HG03442 (cell line): ENCODE results near the gene KNCN.
A peak's percentile ranks its signal among the peaks of the same experiment; 100 is the strongest.

Experiments
- ATAC-seq: cut with Tn5 transposase; IDR thresholded peaks from one replicate; pipeline ENCODE4 v1.9.1; 2021; ENCODE audit warnings: mild to moderate bottlenecking, moderate library complexity; ENCODE audit not compliant: unreplicated experiment

KNCN gene

DNA sequence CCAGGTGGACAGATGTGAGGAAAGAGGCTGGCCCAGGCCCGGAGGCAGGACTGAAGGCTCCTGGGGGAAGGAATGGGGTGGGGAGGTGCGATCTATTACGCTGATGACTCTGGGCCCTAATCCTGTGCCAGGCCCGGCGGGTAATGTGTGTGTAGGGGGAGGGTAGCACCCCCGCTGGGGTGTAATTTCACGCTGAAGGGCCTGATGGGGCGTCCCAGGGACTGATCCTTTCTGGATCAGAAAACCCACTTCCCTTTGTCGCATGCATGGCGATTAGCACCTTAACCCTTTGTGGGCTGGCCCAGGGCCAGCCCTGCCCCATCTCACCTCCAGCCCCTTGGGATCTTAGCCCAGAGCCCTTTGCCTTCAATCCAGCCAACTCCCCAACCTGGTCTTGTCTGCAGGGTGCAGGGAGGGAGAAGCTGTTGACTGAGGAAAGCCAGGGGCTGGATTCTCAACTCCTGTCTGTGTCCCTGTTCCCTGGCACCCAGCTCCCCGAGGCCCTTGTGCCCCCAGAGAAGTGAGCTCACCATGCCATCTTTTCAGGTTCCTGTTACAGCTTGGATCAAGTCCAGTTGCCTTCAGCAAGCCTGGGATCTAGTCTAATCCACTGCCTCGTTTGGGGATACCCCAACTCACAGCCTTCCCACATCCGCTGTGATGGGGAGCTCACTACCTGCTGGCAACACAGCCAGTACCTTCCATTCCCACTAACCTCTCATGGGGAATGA is 26.0 kb downstream of the KNCN start:
- ATAC-seq = no peak

DNA sequence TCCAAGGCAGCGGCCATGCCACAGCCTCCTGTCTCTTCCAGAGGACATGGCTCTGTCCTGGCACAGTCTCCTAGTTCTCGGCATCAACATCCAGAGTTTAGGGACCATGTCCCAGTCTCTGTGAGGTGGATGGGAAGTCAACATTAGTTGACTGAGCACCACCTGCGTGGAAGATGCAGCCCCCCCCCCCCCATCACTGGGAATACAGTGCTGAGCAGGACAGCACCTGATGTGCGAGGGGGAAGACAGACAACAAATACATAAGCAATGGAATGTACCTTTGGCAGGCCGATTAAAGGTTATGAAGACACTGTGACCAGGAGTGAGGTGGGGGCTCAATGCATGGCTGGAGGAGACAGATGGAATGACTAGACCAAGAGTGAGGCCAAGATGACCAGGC is 26.6 kb downstream of the KNCN start:
- no peak for ATAC-seq

DNA sequence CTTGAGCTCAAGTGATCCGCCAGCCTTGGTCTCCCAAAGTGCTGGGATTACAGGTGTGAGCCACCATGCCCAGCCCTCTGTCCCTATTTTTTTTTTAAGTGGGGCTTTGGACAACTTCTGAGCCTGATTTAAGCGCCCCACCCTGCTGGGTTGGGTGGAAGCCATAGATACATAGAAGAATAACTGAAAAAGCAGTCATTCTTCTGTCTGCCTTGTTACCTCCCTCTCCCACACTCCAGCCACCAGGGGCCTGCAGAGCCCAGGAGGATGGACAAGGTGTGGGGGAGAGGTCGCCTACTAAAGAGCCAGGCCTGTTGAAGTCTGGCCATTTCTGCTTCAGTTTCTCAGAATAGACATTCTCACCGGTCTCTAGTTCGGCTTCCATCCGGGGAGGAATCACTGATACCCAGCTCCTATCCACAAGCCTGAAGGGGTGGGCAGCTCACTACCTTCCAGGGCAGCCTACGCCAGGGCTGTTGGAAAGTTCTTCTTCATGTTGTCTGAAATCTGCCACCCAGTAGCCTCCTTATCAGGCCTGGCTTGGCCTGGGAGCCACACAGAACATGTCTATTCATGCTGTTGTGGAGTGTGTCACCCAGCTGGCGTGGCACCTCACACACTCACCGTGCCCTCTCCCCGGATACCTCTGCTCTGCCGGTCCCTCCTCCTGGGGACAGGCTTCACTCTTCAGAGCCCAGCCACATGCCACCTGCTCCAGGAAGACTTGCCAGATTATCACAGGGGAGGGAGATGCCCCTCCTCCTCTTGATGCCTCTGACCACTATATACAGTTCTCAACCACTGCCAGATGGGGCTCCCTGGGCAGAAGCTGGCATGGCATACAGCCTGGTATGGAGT is 27.7 kb downstream of the KNCN start:
- no peak for ATAC-seq

DNA sequence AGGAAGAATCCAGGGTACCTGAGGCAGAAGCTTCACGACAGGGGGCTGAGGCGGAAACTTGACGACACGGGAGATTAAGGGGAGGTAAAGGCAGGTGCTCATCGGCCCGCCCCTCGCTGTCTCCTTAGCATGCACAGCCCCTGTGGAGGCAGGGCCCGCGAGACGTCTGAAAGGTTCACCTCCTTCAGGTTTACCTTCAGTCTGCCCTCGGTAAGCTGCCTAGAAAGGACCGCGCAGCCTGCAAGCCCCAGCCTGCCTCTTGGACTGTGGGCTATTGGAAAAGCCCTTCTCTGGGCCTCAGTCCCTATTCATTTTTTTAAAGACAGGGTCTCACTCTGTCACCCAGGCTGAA is 28.5 kb downstream of the KNCN start:
- no peak for ATAC-seq

DNA sequence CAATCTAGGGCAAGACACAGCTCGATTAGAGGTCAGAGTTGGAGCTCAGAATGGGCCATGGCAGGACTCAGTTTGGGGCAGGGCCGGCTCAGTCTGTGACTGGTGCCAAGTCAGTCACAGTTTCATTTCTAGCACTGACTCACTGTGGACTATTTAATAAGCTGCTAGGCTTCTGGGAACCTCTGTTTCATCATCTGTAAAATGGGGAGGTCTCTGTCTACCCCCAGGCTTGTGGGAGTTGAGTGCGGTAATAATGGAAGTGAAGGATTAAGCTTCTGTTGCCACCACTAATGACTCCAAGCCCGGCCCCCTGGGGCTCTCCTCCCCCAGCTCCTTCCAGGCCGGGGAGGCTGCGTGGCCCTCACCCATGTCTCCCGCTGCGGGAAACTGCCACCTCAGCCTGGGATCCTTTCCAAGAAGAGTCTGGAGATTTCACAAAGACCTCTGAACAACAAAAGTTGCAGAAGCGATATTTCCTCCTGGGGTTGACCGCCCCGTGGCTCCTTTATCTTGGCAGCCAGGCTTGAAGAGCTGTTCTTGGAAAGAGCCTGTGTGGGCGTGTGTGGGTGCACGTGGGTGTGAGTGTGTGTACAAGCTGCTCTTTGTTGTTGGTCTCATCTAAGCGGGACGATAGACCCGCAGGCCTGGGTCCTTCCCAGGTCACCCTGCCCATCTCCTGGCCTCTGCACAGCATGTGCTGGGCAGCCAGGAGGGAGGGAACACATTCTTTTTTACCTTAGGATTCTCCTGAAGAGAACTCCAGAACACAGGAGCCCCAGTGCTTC is 29.1 kb downstream of the KNCN start:
- peak; percentile 72 for ATAC-seq

DNA sequence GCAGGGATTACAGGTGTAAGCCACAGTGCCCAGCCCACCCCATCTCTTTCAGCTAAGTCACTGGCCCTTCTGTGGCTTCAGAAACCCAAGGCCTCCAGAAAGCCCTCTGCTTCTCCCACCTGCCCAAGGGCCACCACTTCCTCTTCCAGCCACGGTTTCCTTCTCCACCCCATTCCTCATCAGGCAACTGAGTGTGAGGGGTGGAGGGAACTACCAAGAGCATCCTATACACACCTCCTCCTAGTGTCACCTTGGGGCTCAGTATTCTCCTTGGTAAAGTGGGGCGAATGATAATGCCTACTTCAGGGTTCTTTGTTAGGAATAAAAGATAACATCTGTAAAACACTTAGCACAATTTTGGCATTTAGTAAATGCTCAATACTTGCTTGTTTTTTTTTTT is 30.0 kb downstream of the KNCN start:
- no peak for ATAC-seq

DNA sequence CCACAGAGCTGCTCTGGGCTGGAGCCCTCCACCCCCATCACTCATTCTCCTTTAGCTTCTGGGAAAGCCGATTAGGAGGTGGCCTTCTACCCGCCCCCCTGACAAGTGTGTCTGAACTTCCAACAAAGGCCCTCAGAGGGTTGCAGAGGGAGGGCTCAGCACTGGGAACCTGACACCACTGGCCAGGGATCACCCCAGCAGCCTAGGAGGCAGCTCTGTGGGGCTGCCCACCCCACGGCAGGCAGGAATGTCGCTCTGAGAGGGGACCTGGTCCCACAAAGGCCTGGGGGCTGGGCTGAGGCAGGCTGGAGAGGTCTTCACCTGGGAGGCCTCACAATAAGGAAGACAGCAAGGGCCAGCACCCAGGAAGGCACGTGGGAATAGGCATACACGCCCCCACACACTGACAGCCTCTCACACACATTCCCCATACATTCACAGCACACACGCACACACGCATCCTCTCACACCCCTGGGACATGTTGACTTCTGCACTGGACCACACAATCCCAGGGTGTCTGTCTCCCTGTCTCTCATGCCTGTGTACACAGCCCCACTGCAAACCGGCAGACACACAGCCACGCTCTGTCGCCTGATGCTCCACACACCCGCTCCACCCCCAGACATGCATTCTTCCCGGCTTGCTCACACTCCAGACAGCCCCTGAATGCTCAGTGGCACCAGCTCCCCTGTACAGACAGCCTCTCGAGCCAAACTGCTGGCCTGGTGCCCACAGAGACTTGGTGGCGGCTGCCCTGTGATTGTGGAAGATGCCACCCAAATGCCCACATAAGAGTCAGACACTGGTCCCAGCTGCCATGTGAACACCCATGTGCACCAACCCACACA is 31.2 kb downstream of the KNCN start:
- no peak for ATAC-seq

DNA sequence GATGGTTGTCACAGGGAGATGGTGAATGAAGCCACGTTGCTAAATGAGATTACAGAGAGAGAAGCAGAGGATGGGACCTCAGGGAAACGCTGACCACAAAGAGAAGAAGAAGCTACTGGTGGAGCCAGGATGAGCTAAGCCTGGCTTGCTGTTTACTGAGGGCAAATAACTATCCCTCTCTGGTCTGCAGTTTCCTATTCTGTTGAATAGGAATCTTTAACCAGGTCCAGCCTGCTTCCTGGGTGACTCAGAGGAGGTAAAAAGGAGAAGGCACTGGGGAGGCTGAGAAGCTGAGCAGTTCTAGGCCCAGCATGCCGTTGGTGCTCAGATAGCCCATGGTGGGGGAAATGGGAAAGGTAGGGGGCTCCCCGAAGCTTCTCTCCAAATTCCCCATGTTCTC is 32.2 kb downstream of the KNCN start:
- no peak for ATAC-seq

DNA sequence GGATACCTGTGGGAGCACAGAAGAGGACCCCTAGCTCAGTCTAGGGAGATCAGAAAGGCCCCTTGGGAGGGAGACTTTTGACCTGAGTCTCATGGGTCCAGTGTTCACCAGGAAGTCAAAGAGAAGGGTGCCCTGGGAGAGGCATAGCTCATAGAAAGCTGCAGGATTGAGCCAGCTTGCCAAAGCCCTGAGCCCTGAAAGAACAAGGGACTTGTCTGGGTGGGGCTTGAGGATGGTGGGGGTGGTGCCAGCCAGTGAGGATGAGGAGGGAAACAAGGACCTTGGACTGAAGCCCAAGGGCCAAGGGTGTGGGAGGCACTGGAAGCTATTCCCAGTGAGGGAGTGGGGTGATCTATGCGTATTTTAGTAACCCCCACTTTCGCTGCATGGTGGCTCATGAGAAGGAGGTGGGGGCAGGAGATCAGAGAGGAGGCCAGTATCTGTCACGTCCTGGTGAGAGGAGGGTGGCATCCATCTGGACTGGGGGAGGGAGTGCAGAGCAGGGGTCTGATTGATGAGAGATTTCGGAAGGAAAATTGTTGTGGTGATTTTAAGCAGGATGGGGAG is 33.4 kb downstream of the KNCN start:
- ATAC-seq = no peak

DNA sequence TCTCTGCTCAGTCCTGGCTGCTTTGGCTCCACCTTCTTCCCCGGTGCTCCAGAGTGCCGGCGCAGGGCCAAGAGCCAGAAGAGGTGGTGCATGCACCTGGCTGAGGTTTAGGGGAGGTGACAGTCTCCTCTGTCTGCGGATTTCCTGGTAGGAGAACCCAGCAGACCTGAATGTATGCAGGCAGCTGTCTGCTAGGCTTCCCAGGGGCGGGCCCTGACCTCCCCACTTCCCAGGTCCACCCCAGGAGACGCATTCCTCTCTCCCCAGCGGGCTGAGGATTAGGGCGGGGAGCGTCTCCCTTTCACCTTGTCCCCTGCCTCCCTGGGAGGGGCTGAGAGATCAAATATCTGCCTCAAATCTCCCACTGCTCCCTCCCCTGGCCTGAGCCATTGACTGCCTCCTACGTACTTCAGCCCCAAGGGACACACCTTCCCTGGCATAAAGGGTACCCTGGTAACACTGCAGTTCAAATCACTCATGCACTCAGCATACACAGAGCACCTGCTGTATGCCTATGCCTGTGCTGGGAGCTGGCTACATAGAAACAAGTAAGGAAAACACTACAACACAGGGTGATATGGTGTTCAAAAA is 34.3 kb downstream of the KNCN start:
- no peak for ATAC-seq

DNA sequence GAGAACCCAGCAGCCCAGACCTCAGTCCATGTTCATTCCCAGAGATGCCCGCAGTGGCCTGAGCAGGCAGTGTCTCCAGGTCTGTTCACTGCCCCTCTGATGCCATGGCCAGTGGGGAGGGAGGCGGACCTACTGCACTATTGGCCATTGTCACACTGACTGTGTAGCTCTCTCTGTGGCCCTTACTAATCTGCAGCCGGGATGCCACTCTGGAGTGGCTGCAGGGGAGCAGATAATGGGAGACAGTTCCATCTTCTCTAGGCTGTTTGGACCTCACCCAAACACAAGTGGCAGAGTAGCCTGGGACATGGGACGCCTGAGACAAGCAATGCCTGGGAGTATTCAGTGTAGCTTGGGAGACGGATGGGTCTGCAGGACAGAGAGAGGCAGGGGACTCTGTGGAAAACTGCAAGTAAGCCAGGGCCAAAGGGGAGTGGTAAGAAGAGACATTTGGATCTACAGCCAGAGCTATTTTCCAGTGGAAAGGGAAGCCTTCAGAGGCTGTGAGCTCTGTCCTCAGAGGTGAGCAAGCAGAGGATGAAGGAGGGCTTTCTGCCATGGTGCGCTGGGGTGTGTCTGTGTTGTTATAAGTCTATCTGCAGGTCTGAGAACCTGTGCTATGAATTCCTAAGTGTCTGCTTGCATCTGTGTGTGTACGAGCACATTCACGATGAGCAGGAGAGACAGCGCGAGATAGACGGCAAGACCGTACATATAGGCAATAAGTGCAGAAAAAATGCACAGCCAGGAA is 35.1 kb downstream of the KNCN start:
- no peak for ATAC-seq

DNA sequence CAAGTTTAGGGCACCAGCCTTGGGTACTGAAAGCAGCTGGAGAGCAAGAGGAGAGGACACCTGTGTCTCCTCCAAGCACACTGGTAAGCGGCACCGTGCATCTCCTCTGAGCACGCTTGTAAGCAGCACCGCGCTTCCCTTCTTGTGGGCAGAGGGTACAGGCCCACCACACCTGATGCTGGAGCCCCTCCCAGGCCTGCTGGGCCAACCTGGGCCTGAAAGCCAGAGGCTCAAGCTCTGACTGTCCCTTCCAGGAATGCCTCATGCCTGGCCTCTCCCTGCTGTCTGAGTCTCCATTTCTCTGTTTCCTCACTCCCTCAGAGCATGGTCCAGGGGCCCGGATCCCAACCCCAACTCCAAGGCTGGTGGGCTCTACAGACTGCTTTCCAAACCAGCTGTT is 35.9 kb downstream of the KNCN start:
- ATAC-seq = no peak

DNA sequence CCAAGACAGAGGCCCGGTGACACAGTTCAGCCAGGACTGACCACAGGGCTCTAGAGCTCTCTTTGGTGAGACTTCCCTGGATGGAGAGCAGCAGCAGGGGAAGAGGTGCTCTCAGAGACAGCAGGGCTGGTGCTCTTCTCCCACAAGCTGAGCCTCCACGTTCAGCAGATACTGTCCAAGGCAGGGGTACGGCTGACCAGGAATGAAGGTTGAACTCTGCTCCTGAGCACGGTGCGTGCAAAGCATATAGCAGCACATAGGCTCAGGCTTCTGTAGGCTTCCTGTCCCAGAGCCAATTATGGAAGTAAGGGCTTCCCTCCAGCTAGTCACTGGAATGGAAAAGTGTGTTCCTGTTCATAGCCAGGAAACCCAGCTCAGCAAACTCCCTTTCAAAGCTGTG is 37.9 kb downstream of the KNCN start:
- no peak for ATAC-seq

DNA sequence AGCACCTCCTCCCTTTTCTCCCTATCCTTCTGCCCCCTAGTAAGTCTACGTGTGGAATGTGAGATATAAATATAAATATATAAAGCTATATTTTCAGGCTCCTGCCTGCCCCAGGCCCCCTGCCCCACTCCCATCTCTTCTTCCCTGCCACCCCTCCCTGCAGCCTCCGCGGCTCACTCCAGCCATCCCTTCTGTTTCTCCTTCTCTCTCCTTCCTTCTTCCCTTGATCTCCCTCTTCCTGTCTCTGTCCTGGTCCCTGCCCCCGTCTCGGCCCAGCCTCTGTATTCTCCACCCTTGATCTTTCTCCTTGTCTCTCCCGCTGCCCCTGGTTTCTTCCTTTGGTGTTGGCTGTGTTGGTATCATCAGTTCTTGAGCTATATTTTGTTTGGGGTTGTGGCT is 38.7 kb downstream of the KNCN start:
- ATAC-seq = no peak

DNA sequence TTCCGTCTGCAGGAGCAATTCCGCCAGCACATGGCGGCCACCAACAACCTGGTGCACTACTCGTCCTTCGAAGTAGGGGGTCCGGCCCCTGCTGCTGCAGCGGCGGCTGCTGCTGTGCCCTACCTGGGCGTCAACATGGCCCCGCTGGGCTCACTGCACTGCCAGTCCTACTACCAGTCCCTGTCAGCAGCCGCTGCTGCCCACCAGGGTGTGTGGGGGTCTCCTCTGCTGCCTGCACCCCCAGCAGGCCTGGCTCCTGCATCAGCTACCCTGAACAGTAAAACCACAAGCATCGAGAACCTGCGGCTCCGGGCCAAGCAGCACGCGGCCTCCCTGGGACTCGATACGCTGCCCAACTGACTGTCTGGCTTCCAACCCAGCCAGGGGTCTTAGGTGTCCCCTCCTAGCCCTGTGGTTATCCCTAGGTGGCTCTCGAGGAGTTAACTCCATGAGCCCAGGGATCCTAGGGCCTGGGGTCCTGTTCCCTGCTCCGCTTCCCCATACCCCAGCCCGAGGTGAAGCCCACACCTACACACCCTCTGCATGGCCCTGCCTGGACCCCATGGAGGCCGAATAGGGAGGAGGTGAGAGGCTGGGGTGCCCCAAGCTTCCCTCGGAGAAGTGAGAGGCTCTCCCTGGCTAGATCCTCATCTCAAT is 39.2 kb downstream of the KNCN start:
- ATAC-seq = no peak

DNA sequence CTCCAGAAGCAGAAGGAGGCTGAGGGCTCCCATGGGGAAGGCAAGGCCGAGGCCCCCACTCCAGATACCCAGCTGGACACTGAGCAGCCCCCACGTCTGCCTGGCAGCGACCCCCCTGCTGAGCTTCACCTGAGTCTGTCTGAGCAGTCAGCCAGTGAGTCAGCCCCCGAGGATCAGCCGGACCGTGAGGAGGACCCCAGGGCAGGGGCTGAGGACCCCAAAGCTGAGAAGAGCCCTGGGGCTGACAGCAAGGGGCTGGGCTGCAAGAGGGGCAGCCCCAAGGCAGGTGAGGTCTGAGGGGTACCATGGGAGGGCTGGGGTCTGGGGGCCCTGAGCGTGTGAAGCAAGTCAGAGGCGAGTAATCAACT is 40.5 kb downstream of the KNCN start:
- no peak for ATAC-seq

DNA sequence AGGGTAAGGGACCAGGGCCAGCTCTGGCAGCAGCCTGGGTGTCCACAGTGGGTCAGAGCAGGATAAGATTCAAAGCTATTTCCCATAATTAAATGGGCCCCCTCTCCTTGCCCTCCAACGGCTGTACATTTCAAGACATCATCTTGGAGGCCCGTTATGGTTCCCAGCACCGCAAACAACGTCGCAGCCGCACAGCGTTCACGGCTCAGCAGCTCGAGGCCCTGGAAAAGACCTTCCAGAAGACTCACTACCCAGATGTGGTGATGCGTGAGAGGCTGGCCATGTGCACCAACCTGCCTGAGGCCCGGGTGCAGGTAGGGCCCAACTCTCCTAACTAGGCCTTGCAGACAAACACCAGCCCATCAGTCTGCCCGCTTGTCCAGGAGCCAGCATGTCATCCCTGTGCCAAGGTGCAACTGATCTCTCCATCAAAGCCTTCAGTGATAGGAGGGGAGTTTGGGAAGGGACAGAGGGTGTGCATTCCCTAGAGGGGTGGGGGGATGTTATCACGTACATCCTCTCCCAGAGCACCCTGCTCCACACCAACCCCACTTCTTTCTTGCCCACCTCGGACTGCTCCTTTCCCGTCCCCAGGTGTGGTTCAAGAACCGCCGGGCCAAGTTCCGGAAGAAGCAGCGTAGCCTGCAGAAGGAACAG is 41.0 kb downstream of the KNCN start:
- no peak for ATAC-seq

DNA sequence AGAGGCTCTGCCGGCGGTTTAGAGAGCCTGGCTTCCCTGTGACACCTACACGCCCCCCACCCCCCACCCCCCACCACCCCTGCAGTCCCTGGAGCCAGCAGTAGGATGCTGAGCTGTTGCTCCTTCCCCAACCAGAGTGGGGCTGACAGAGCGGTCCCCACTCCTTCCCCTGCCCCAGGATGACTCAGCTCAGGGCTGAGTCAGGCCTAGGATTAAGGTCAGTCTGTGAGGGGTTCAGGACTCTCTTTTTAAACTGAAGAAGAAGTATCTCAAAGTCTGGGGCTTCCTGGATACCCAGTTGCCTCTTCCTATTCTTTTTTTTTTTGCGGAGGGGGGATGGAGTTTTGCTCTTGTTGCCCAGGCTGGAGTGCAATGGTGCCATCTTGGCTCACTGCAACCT is 42.7 kb downstream of the KNCN start:
- no peak for ATAC-seq
